GM12892 (cell line): ENCODE results near the gene ADSS2.

ENCODE experiments used
- POLR2A ChIP-seq: IDR thresholded peaks from 2 replicates; pipeline ENCODE4 v1.6.1; 2011; ENCODE audit warnings: low read depth, low read length, control low read depth
- POLR2AphosphoS5 ChIP-seq: IDR thresholded peaks from 2 replicates; pipeline ENCODE4 v1.6.1; 2011; ENCODE audit warnings: low read depth, low read length, control low read depth
- TAF1 ChIP-seq: IDR thresholded peaks from 2 replicates; pipeline ENCODE4 v1.6.1; 2011; ENCODE audit warnings: low read depth, mild to moderate bottlenecking, control low read depth, low read length, borderline replicate concordance

DNA sequence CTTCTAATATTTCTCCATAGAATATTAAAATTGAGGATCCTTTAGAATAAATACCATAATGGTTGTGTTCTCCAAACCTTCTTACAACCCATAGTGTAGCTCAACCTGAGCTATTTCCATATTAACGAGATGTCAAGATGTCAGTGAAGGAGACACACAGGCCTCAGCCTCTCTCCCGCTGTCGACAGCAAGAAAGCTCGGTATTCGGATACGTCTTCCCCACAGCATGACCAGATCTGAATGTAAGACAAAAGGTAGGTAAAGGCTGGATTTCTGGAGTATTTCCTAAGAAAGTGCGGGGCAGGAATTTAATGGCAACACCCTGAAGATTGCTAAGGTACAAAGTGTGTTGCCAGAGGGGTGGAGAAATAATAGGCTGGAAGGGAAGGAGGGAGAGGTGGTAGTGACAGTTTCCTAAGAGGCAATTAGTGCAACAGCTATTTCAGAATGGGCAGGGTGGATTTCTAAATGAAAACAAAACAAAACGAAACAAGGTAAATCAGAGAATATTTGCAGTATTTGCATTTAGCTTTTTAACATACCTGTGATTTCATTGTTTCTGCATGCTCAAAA, 1.7 kb downstream of the ADSS2 start:
- TF ChIP-seq POLR2A (no peak), POLR2AphosphoS5 (no peak), TAF1 (no peak)
